Lower lobe of right lung (tissue), 2 donors: Measurements from ENCODE around the gene PRMT1. TPM values are rescaled to one million over a fixed set of nuclear protein-coding genes. Genes with fewer than 3 reads are reported as not detected.

Source experiments
- ATAC-seq, 2 donors: fragments of 200-7000 bp; cut with Tn5 transposase; one replicate each; pipeline ENCODE4 v1.9.1; 2020 to 2022; ENCODE audit warnings: mild to moderate bottlenecking in 2 of 2, moderate library complexity in 2 of 2
- DNase-seq: peaks from one replicate; pipeline ENCODE4 v3.0.0-alpha.2; 2020
- H3K27ac ChIP-seq: fragments of 200-600 bp; one replicate; pipeline ENCODE4 v1.8.0; 2022
- H3K27me3 ChIP-seq: fragments of 200-600 bp; one replicate; pipeline ENCODE4 v1.8.0; 2022; ENCODE audit warnings: low read depth
- H3K36me3 ChIP-seq: fragments of 200-600 bp; one replicate; pipeline ENCODE4 v1.8.0; 2022; ENCODE audit warnings: mild to moderate bottlenecking
- H3K4me1 ChIP-seq: fragments of 200-600 bp; one replicate; pipeline ENCODE4 v1.8.0; 2022
- H3K4me3 ChIP-seq: fragments of 200-600 bp; one replicate; pipeline ENCODE4 v1.8.0; 2022; ENCODE audit warnings: mild to moderate bottlenecking
- H3K9me3 ChIP-seq: fragments of 200-600 bp; one replicate; pipeline ENCODE4 v1.8.0; 2022
- intact Hi-C: fragments of 100-400 bp; cut with DNase I; formaldehyde crosslinking; loops from one replicate; pipeline ENCODE4 v1.11.0; 2022
- total RNA-seq: library from RNA; stranded (reverse); fragmentation: NEBNext Ultra II Directional; extraction: Animal tissue kit (Norgen Biotek cat#: 25700); gene quantifications from one replicate; pipeline ENCODE4 v1.2.1, GENCODE V29; 2021
- TF ChIP-seq, protein P1 (sequence below): fragments of 200-600 bp; IDR thresholded peaks from one replicate; pipeline ENCODE4 v1.8.0; 2022; ENCODE audit warnings: antibody characterized with exemption, mild to moderate bottlenecking
- donor health status: DM: no; HTN: yes; CAD: no; lungs with severe emphysema.

PRMT1 gene
- total RNA-seq, 1 donor from 2014 or later: 88.3 TPM

- no peak for ATAC-seq
- no peak overlapping the region for H3K27ac ChIP-seq
- no peaks in the 10 kb centered on the region for H3K4me1 ChIP-seq
- TF ChIP-seq, protein P1, sequence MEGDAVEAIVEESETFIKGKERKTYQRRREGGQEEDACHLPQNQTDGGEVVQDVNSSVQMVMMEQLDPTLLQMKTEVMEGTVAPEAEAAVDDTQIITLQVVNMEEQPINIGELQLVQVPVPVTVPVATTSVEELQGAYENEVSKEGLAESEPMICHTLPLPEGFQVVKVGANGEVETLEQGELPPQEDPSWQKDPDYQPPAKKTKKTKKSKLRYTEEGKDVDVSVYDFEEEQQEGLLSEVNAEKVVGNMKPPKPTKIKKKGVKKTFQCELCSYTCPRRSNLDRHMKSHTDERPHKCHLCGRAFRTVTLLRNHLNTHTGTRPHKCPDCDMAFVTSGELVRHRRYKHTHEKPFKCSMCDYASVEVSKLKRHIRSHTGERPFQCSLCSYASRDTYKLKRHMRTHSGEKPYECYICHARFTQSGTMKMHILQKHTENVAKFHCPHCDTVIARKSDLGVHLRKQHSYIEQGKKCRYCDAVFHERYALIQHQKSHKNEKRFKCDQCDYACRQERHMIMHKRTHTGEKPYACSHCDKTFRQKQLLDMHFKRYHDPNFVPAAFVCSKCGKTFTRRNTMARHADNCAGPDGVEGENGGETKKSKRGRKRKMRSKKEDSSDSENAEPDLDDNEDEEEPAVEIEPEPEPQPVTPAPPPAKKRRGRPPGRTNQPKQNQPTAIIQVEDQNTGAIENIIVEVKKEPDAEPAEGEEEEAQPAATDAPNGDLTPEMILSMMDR: no peak
- no peak overlapping the region for H3K4me3 ChIP-seq
- H3K27me3 ChIP-seq: no peaks in the 10 kb centered on the region
- intact Hi-C loops: no loop called here
- no peaks in the 10 kb centered on the region for H3K36me3 ChIP-seq
- no peaks in the 10 kb centered on the region for H3K9me3 ChIP-seq
- no peak for DNase-seq
Measured at GRCh38 chr19:49710372-49710951, 33.4 kb downstream of the PRMT1 start.

DNA sequence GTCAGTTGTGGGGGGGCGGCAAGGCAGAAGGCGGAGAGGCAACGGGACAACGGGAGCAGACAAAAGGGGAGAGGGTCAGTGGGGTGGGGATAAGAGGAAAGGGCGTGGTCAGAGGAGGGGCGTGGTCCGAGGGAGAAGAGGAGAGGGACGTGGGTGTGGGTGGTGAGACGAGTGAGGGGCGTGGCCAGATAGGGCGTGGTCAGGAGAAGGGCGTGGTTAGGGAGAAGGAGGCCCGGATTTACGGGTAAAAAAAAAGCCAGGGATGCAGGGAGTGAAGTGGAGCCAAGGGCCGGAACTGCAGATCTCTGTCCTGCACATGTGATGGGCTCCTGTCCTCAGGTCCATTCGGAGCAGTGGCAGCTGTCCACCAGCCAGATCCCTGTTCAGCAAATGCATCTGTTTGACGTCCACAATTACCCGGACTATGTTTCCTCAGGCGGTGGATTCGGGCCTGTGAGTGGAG is 35.4 kb downstream of the PRMT1 start:
- no peak overlapping the region for H3K4me3 ChIP-seq
- H3K4me1 ChIP-seq: no peaks in the 10 kb centered on the region
- TF ChIP-seq, protein P1: no peak
- DNase-seq (no peak), ATAC-seq (peak in 1 of 2 donors; percentile 26)
- H3K36me3 ChIP-seq: no peaks in the 10 kb centered on the region
- intact Hi-C loops: no loop called here
- H3K9me3 ChIP-seq: no peaks in the 10 kb centered on the region
- no peak overlapping the region for H3K27ac ChIP-seq
- no peaks in the 10 kb centered on the region for H3K27me3 ChIP-seq

GRCh38 chr19:49713236-49713845 is 36.3 kb downstream of the PRMT1 start:
- Histone ChIP-seq H3K4me1 (peaks cover 4% of the 10 kb centered on the region), H3K27ac (no peak overlapping the region), H3K9me3 (no peaks in the 10 kb centered on the region), H3K4me3 (no peak overlapping the region), H3K27me3 (no peaks in the 10 kb centered on the region), H3K36me3 (no peaks in the 10 kb centered on the region)
- DNase-seq: no peak
- intact Hi-C loops: no loop called here
- no peak for ATAC-seq
- TF ChIP-seq, protein P1: no peak

- intact Hi-C loops: no loop called here
- DNase-seq (no peak), ATAC-seq (no peak)
- no peak overlapping the region for H3K4me3 ChIP-seq
- H3K36me3 ChIP-seq: no peaks in the 10 kb centered on the region
- H3K4me1 ChIP-seq: peaks cover 5% of the 10 kb centered on the region
- TF ChIP-seq, protein P1: no peak
- H3K9me3 ChIP-seq: no peaks in the 10 kb centered on the region
- no peak overlapping the region for H3K27ac ChIP-seq
- no peaks in the 10 kb centered on the region for H3K27me3 ChIP-seq
Measured at GRCh38 chr19:49716154-49716553, 39.1 kb downstream of the PRMT1 start.

- no peak for ATAC-seq
- Histone ChIP-seq H3K9me3 (no peaks in the 10 kb centered on the region), H3K4me3 (no peak overlapping the region), H3K4me1 (peaks cover 5% of the 10 kb centered on the region), H3K36me3 (no peaks in the 10 kb centered on the region), H3K27ac (peak overlapping the region; percentile 81), H3K27me3 (no peaks in the 10 kb centered on the region)
- TF ChIP-seq, protein P1: no peak
- DNase-seq: no peak
- intact Hi-C loops: no loop called here
Measured at GRCh38 chr19:49718511-49718910, 41.4 kb downstream of the PRMT1 start.
